ENCODE results near the gene WNT9A. TPM values are rescaled to one million over a fixed set of nuclear protein-coding genes. Genes with fewer than 3 reads are reported as not detected.

WNT9A gene
- polyA plus RNA-seq, 1 experiment: 1.5 TPM

GRCh38 chr1:227937031-227937837 lies 10.5 kb downstream of the WNT9A start:
- ChIA-PET CTCF (no interaction called here), POLR2A (no interaction called here)
- no peak for DNase-seq (ENCODE audit: low read depth)
- Histone ChIP-seq H3K27me3 (ENCODE audit: control insufficient read depth, insufficient read depth, low read length) (no peaks in the 10 kb centered on the region), H3K36me3 (ENCODE audit: control insufficient read depth, insufficient read depth, low read length) (no peaks in the 10 kb centered on the region), H3K4me3 (ENCODE audit: low read depth, low read length) (no peak overlapping the region)
- TF ChIP-seq CTCF (IDR thresholded peaks at IDR 0.05; ENCODE audit: insufficient read depth, low read depth, low read length): no peak

GRCh38 chr1:227935826-227936225 lies 11.9 kb downstream of the WNT9A start:
- CTCF ChIA-PET: no interaction called here

GRCh38 chr1:227934476-227935313 lies 13.0 kb downstream of the WNT9A start:
- Histone ChIP-seq H3K27me3 (ENCODE audit: control insufficient read depth, insufficient read depth, low read length) (no peaks in the 10 kb centered on the region), H3K36me3 (ENCODE audit: control insufficient read depth, insufficient read depth, low read length) (no peaks in the 10 kb centered on the region), H3K4me3 (ENCODE audit: low read depth, low read length) (no peak overlapping the region)
- POLR2A ChIA-PET: no interaction called here
- CTCF ChIA-PET: interaction anchor here (1.0 kb wide), 1 partner anchor 23 kb away, joined by 3 read pairs; no protein-coding TSS in a partner anchor
- no peak for DNase-seq (ENCODE audit: low read depth)
- TF ChIP-seq CTCF (IDR thresholded peaks at IDR 0.05; ENCODE audit: insufficient read depth, low read depth, low read length): no peak

More at GRCh38 chr1:227935826-227936225, 11.9 kb downstream of the WNT9A start:
- H3K4me3 ChIP-seq (ENCODE audit: low read depth, low read length): no peak overlapping the region
- POLR2A ChIA-PET: no interaction called here
- H3K27me3 ChIP-seq (ENCODE audit: control insufficient read depth, insufficient read depth, low read length): no peaks in the 10 kb centered on the region
- TF ChIP-seq CTCF (IDR thresholded peaks at IDR 0.05; ENCODE audit: insufficient read depth, low read depth, low read length): no peak
- no peaks in the 10 kb centered on the region for H3K36me3 ChIP-seq (ENCODE audit: control insufficient read depth, insufficient read depth, low read length)
- DNase-seq (ENCODE audit: low read depth): no peak

- POLR2A ChIA-PET: no interaction called here
- TF ChIP-seq CTCF (IDR thresholded peaks at IDR 0.05; ENCODE audit: insufficient read depth, low read depth, low read length): no peak
- no peaks in the 10 kb centered on the region for H3K36me3 ChIP-seq (ENCODE audit: control insufficient read depth, insufficient read depth, low read length)
- H3K27me3 ChIP-seq (ENCODE audit: control insufficient read depth, insufficient read depth, low read length): no peaks in the 10 kb centered on the region
- CTCF ChIA-PET: interaction anchor here (0.7 kb wide), 1 partner anchor 22 kb away, joined by 3 read pairs; no protein-coding TSS in a partner anchor
- no peak overlapping the region for H3K4me3 ChIP-seq (ENCODE audit: low read depth, low read length)
- DNase-seq (ENCODE audit: low read depth): no peak
Measured at GRCh38 chr1:227929751-227930472, 17.8 kb downstream of the WNT9A start.
